A673 (cell line): Measurements from ENCODE around the gene FSTL5. TPM values are rescaled to one million over a fixed set of nuclear protein-coding genes. Genes with fewer than 3 reads are reported as not detected.

Experiments
- BruUV-seq: library from RNA; stranded (reverse); fragments of 400-500 nt; replicated peaks from 2 replicates; lab custom pipeline; 2021; lab: Mats Ljungman, UMichigan
- CTCF ChIA-PET: fragments of 300-600 bp; sonication (Branson Sonifier 250); formaldehyde crosslinking; loops from one replicate; lab custom pipeline; 2022; ENCODE audit warnings: antibody characterized with exemption; lab: Charles Lee
- POLR2A ChIA-PET: fragments of 300-600 bp; sonication (Branson Sonifier 250); formaldehyde crosslinking; loops from one replicate; lab custom pipeline; 2022; ENCODE audit warnings: antibody characterized with exemption; ENCODE audit not compliant: low non-redundant PET; lab: Charles Lee
- DNase-seq: peaks from one replicate; pipeline ENCODE4 v3.0.0-alpha.2; 2015; ENCODE audit warnings: low spot score
- H3K27ac ChIP-seq: fragments of 200-600 bp; sonication (generic); 2 replicates; pipeline ENCODE4 v1.5.1; 2016; ENCODE audit warnings: mixed run types, low read depth, mild to moderate bottlenecking, mixed read lengths, antibody characterized with exemption, low read length; ENCODE audit not compliant: poor library complexity, severe bottlenecking
- H3K27me3 ChIP-seq: fragments of 200-600 bp; sonication (generic); replicated peaks from 2 replicates; pipeline ENCODE4 v1.6.1; 2017; ENCODE audit warnings: mixed run types, low read depth, mild to moderate bottlenecking, mixed read lengths, antibody characterized with exemption, low read length; ENCODE audit not compliant: insufficient read depth, poor library complexity
- H3K36me3 ChIP-seq: fragments of 200-600 bp; sonication (generic); 2 replicates; pipeline ENCODE4 v1.6.1; 2016; ENCODE audit warnings: mixed run types, mild to moderate bottlenecking, mixed read lengths, antibody characterized with exemption, low read length; ENCODE audit not compliant: insufficient read depth, poor library complexity, severe bottlenecking
- H3K4me1 ChIP-seq: fragments of 200-600 bp; sonication (generic); 2 replicates; pipeline ENCODE4 v1.6.1; 2017; ENCODE audit warnings: mixed run types, mild to moderate bottlenecking, mixed read lengths, antibody characterized with exemption, low read length; ENCODE audit not compliant: insufficient read depth, poor library complexity, severe bottlenecking
- H3K4me3 ChIP-seq: fragments of 200-600 bp; sonication (generic); 2 replicates; pipeline ENCODE4 v1.5.1; 2016; ENCODE audit warnings: low read depth, mixed run types, mild to moderate bottlenecking, mixed read lengths, low read length; ENCODE audit not compliant: poor library complexity, severe bottlenecking
- H3K9me3 ChIP-seq: fragments of 200-600 bp; sonication (generic); 2 replicates; pipeline ENCODE4 v1.6.1; 2016; ENCODE audit warnings: mixed run types, low read depth, mild to moderate bottlenecking, mixed read lengths, antibody characterized with exemption, low read length; ENCODE audit not compliant: poor library complexity, severe bottlenecking
- EZH2 ChIP-seq: fragments of 200-600 bp; sonication (generic); IDR thresholded peaks from 2 replicates; pipeline ENCODE4 v1.6.1; 2017; ENCODE audit warnings: borderline replicate concordance, low read depth, mild to moderate bottlenecking, mixed read lengths, antibody characterized with exemption, low read length; ENCODE audit not compliant: poor library complexity, severe bottlenecking
- intact Hi-C: fragments of 100-400 bp; cut with micrococcal nuclease; formaldehyde crosslinking; loops from one replicate; pipeline ENCODE4 v1.10.0; 2022; ENCODE audit not compliant: unreplicated experiment
- total RNA-seq: library from RNA; stranded (reverse); gene quantifications from 2 replicates; pipeline ENCODE4 v1.2.3, GENCODE V29; 2021
- TF ChIP-seq, protein P1 (sequence below): fragments of 300-800, 200-600 bp; sonication (generic); conservative IDR thresholded peaks from 2 replicates; pipeline ENCODE4 v1.5.1; 2017; ENCODE audit warnings: low read depth, mild to moderate bottlenecking, antibody characterized with exemption, low read length, moderate library complexity, mixed read lengths

The FSTL5 gene
- total RNA-seq, 1 experiment from 2014 or later, result 0.15 TPM

DNA sequence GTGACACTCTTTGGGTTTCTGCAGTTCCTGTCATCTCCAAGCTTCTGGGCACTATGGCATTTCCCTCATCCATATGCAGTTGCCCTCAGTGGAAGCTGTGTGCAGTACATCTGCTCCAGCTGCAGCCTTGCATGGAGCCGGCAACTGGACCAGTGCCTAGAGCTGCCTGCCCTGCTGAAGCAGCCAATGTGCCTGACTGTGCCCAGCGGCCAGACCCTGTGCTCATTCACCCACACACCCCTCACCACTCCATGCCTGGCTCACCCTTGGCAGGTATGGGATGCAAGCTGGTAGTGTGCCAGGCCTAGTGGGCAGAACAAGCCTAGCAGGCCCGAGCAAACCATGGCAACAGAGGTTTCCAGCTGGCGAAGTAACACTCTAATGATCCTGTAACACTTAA, 370.8 kb downstream of the FSTL5 start:
- no peaks in the 10 kb centered on the region for H3K27me3 ChIP-seq
- H3K9me3 ChIP-seq, result no peaks in the 10 kb centered on the region
- POLR2A ChIA-PET, result no interaction called here
- CTCF ChIA-PET, result no interaction called here
- no peaks in the 10 kb centered on the region for H3K36me3 ChIP-seq
- intact Hi-C loops, result no loop called here
- H3K4me1 ChIP-seq, result no peaks in the 10 kb centered on the region
- no peak for TF ChIP-seq EZH2
- TF ChIP-seq, protein P1, sequence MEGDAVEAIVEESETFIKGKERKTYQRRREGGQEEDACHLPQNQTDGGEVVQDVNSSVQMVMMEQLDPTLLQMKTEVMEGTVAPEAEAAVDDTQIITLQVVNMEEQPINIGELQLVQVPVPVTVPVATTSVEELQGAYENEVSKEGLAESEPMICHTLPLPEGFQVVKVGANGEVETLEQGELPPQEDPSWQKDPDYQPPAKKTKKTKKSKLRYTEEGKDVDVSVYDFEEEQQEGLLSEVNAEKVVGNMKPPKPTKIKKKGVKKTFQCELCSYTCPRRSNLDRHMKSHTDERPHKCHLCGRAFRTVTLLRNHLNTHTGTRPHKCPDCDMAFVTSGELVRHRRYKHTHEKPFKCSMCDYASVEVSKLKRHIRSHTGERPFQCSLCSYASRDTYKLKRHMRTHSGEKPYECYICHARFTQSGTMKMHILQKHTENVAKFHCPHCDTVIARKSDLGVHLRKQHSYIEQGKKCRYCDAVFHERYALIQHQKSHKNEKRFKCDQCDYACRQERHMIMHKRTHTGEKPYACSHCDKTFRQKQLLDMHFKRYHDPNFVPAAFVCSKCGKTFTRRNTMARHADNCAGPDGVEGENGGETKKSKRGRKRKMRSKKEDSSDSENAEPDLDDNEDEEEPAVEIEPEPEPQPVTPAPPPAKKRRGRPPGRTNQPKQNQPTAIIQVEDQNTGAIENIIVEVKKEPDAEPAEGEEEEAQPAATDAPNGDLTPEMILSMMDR, result no peak
- no peak overlapping the region for H3K27ac ChIP-seq
- no TSS peak for BruUV-seq
- DNase-seq, result no peak
- H3K4me3 ChIP-seq, result no peak overlapping the region

DNA sequence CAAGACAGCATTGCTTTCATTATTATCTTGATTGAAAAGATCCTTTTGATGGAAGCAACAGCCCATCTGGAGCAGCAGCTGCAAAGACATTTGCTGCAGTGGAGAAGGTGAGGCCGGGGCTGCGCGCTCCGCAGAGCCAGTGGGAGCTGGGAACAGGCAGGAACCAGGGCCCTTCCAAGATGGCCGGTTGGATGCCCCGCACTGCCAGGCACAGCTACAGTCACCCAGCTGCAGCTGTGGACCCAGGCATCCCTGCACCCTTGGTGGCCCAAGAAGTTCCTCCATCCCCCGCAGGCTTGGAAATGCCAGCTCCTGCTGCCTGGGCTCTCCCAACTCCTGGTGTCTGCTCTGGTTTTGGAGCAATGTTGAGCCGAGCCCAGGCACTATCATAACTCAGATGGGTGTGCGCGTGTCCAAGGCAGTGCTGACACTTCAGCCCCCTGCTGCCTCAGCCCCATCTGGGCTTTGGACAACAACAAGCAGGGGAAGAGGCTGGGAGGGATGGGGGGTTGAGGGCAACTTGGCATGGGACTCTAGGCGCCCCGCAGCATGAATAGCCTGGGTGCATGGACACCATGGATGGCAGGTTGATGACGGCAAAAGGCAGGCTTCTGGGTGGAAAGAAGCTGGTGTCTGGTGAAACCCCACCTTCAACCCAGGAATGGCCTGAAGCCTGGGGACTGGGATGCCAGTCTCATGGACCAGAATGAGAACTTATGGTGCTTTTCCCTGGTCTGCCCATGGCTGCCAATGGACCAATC, 371.8 kb downstream of the FSTL5 start:
- Histone ChIP-seq H3K27ac (no peak overlapping the region), H3K36me3 (no peaks in the 10 kb centered on the region), H3K4me3 (no peak overlapping the region), H3K9me3 (no peaks in the 10 kb centered on the region), H3K27me3 (no peaks in the 10 kb centered on the region), H3K4me1 (no peaks in the 10 kb centered on the region)
- ChIA-PET CTCF (no interaction called here), POLR2A (no interaction called here)
- BruUV-seq, result no TSS peak
- DNase-seq, result no peak
- intact Hi-C loops, result no loop called here
- no peak for TF ChIP-seq EZH2
- TF ChIP-seq, protein P1, result no peak

DNA sequence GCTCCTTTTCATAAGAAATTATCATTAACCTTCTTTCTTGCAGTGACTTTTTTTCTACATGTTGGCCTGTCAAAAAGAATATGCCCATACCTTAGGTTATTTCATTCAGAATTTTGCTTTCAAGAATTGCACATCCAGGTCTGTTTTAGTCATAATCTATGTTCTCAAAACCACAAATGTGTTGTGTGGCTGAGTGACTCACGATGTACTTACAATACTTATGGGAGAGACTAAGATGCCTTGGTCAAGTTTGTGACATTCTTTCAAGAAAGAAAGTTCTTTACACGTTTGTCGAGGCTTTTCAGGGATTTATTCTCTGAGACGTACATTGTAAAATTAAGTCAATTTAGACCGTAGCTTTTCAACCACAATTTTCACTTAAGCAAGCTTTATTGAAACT, 396.7 kb downstream of the FSTL5 start:
- Histone ChIP-seq H3K9me3 (no peaks in the 10 kb centered on the region), H3K4me3 (no peak overlapping the region), H3K27me3 (no peaks in the 10 kb centered on the region), H3K27ac (no peak overlapping the region), H3K4me1 (no peaks in the 10 kb centered on the region), H3K36me3 (no peaks in the 10 kb centered on the region)
- POLR2A ChIA-PET, result no interaction called here
- no TSS peak for BruUV-seq
- intact Hi-C loops, result no loop called here
- CTCF ChIA-PET, result no interaction called here
- no peak for TF ChIP-seq EZH2
- TF ChIP-seq, protein P1, result no peak
- no peak for DNase-seq
